ENCODE measurements around the gene HDAC4. TPM values are rescaled to one million over a fixed set of nuclear protein-coding genes. Genes with fewer than 3 reads are reported as not detected.

HDAC4 gene
- total RNA-seq, 4 donors from 2014 or later: 21.6 to 72.7 (median 35.2) TPM

DNA sequence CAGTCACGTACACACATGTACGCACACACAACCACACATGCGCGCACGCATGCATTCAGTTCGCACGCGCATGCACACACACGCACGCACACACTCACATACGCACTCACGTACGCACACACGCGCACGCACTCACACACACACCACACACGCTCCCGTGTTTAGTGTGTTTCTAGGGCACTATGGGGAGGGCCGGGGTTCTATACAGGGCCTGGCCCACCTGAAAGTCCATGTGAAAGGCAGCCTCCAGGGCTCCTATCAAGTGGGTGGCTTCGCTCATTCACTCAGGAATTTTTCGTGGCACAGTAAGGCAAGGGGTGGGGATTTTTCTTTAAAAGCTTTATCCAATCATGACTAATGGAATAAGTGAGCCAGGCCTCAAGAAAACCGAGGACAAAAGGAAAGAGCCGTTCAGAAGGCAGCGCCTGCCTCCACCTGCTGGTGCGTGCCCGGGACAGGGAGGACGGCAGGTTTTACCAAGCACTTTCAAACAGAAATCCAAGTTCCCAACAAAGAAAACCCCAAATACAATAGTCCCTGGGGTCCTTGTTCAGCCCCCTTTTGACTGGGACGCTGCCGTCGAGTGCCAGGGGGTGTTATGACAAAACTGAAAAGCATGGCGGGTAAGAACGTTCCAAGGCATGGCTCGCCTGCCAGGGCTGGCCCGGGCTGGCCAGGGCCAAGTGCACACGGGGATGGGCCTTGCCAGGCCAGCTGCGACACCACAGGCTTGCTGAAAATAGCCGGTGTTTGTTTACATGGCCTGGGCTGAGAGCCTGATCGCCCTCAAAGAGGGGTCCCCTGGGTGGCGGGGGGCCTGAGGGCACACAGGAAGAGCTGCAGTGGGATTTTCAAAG lies 110.0 kb downstream of the HDAC4 start:
- Histone ChIP-seq H3K27me3 (no peaks in the 10 kb centered on the region), H3K4me3 (peak overlapping the region in 3 of 4 donors; percentile 1 to 19 (median 13)), H3K4me1 (peaks cover 15 to 96% (median 71%) of the 10 kb centered on the region in 3 donors), H3K9me3 (no peaks in the 10 kb centered on the region), H3K36me3 (no peaks in the 10 kb centered on the region), H3K27ac (peak overlapping the region; percentile 82 to 90 (median 86))
- TF ChIP-seq, protein P1, sequence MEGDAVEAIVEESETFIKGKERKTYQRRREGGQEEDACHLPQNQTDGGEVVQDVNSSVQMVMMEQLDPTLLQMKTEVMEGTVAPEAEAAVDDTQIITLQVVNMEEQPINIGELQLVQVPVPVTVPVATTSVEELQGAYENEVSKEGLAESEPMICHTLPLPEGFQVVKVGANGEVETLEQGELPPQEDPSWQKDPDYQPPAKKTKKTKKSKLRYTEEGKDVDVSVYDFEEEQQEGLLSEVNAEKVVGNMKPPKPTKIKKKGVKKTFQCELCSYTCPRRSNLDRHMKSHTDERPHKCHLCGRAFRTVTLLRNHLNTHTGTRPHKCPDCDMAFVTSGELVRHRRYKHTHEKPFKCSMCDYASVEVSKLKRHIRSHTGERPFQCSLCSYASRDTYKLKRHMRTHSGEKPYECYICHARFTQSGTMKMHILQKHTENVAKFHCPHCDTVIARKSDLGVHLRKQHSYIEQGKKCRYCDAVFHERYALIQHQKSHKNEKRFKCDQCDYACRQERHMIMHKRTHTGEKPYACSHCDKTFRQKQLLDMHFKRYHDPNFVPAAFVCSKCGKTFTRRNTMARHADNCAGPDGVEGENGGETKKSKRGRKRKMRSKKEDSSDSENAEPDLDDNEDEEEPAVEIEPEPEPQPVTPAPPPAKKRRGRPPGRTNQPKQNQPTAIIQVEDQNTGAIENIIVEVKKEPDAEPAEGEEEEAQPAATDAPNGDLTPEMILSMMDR (IDR thresholded peaks at IDR 0.05): peak in 4 of 6 experiments; percentile 18 to 61 (median 42)
- peak in 1 of 4 donors; percentile 16 for TF ChIP-seq POLR2A (IDR thresholded peaks at IDR 0.05)
- intact Hi-C loops (cut with DNase I): no loop called here
- DNase-seq: no peak
- WGBS, 2 donors: 41 to 58% methylated on average over 16 to 31 of the region's 39 CpGs

DNA sequence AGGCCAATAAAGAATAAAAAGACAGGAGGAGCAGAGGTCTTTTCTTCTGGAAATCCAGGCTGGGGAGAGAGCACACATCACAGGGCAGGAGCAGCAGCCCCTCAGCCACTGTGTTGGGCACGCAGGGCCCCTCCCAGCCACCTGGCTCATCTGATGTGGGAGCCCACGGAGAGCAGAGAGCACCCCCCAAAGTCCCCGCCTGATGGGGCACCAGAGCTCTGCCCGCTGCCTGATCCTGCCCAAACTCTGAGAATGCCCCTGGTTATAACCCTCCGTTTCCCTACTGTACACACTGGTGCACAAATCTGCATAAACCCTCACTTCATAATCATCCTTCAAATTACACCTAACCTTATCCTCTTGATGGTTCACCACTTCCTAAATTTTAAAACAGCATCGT lies 111.3 kb downstream of the HDAC4 start:
- DNase-seq: no peak
- WGBS, 2 donors: 48 to 57% methylated on average over 6 of the region's 6 CpGs
- Histone ChIP-seq H3K9me3 (no peaks in the 10 kb centered on the region), H3K27me3 (no peaks in the 10 kb centered on the region), H3K36me3 (no peaks in the 10 kb centered on the region), H3K27ac (peak overlapping the region; percentile 70 to 90 (median 84)), H3K4me3 (no peak overlapping the region), H3K4me1 (peaks cover 27 to 100% (median 78%) of the 10 kb centered on the region in 3 donors)
- intact Hi-C loops (cut with DNase I): no loop called here
- TF ChIP-seq POLR2A (IDR thresholded peaks at IDR 0.05): no peak
- TF ChIP-seq, protein P1 (IDR thresholded peaks at IDR 0.05): no peak

DNA sequence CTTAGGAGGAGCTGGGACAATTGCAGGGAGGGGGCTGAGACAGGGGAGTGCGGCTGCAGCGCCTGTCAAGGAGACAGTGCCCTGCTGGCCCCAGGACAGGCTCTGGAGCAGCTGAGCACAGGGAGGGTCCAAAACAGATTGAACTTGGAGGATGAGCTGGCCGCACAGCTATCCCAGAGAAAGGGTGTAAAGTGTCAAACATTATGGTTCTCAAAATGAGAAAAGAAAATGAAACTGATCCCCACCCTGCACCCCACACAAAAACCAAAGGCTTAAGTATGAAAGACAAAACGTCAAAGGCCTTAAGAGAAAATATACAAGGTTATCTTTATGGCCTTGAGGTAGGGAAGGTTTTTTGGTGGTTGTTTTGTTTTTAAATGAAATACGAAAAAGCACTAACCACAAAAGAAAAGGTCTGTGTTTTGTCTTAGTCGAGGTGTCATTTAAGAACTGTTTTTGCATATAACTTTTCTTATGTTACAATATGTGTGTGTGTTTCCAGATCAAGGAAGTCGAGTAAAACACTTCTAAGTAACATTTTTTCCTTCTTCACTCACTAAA lies 111.8 kb downstream of the HDAC4 start:
- TF ChIP-seq, protein P1 (IDR thresholded peaks at IDR 0.05): no peak
- TF ChIP-seq POLR2A (IDR thresholded peaks at IDR 0.05): no peak
- WGBS, 2 donors: 24 to 27% methylated on average over 7 of the region's 7 CpGs

GRCh38 chr2:239288237-239288636 lies 112.6 kb downstream of the HDAC4 start:
- H3K27me3 ChIP-seq: no peaks in the 10 kb centered on the region
- intact Hi-C loops (cut with DNase I): no loop called here
- TF ChIP-seq POLR2A (IDR thresholded peaks at IDR 0.05): no peak
- TF ChIP-seq, protein P1 (IDR thresholded peaks at IDR 0.05): no peak
- peaks cover 27 to 96% (median 75%) of the 10 kb centered on the region in 3 donors for H3K4me1 ChIP-seq
- H3K27ac ChIP-seq: peak overlapping the region in 3 of 4 donors; percentile 70 to 86 (median 82)
- peaks cover 0 to 11% (median 0%) of the 10 kb centered on the region in 3 donors for H3K36me3 ChIP-seq
- DNase-seq: no peak
- H3K4me3 ChIP-seq: no peak overlapping the region
- no peaks in the 10 kb centered on the region for H3K9me3 ChIP-seq
- 70 to 77% methylated on average over 4 of the region's 4 CpGs for WGBS, 2 donors

More for the DNA sequence above, 111.8 kb downstream of the HDAC4 start:
- H3K36me3 ChIP-seq: peaks cover 0 to 3% (median 0%) of the 10 kb centered on the region in 3 donors
- intact Hi-C loops (cut with DNase I): no loop called here
- H3K27me3 ChIP-seq: no peaks in the 10 kb centered on the region
- H3K27ac ChIP-seq: peak overlapping the region; percentile 70 to 90 (median 84)
- H3K9me3 ChIP-seq: no peaks in the 10 kb centered on the region
- H3K4me1 ChIP-seq: peaks cover 27 to 100% (median 78%) of the 10 kb centered on the region in 3 donors
- no peak for DNase-seq
- peak overlapping the region in 1 of 4 donors; percentile 41 for H3K4me3 ChIP-seq

GRCh38 chr2:239287461-239287860 lies 113.4 kb downstream of the HDAC4 start:
- Histone ChIP-seq H3K27me3 (no peaks in the 10 kb centered on the region), H3K4me1 (peaks cover 27 to 88% (median 70%) of the 10 kb centered on the region in 3 donors), H3K36me3 (peaks cover 0 to 11% (median 0%) of the 10 kb centered on the region in 3 donors), H3K27ac (peak overlapping the region in 3 of 4 donors; percentile 14 to 86 (median 70)), H3K4me3 (no peak overlapping the region), H3K9me3 (no peaks in the 10 kb centered on the region)
- no peak for TF ChIP-seq POLR2A (IDR thresholded peaks at IDR 0.05)
- TF ChIP-seq, protein P1 (IDR thresholded peaks at IDR 0.05): no peak
- 50 to 51% methylated on average over 5 of the region's 5 CpGs for WGBS, 2 donors
- intact Hi-C loops (cut with DNase I): no loop called here
- no peak for DNase-seq
